Ureter (tissue), 1 donor: ENCODE data around the gene TUBD1. TPM values are rescaled to one million over a fixed set of nuclear protein-coding genes. Genes with fewer than 3 reads are reported as not detected.
"Not testable (repeated sequence)": the region's sequence is repeated elsewhere in the genome, so short reads cannot be mapped to it uniquely, and the experiment has no call there.

Source experiments
- DNase-seq: peaks from one replicate; pipeline ENCODE4 v3.0.0-alpha.2; 2020; ENCODE audit warnings: low spot score
- total RNA-seq: library from RNA; stranded (reverse); gene quantifications from one replicate; pipeline ENCODE4 v1.2.4, GENCODE V29; 2023
- donor health status: DM: yes; HTN: yes; CAD: no.

The TUBD1 gene
- total RNA-seq, 1 donor from 2014 or later: 9.4 TPM

DNA sequence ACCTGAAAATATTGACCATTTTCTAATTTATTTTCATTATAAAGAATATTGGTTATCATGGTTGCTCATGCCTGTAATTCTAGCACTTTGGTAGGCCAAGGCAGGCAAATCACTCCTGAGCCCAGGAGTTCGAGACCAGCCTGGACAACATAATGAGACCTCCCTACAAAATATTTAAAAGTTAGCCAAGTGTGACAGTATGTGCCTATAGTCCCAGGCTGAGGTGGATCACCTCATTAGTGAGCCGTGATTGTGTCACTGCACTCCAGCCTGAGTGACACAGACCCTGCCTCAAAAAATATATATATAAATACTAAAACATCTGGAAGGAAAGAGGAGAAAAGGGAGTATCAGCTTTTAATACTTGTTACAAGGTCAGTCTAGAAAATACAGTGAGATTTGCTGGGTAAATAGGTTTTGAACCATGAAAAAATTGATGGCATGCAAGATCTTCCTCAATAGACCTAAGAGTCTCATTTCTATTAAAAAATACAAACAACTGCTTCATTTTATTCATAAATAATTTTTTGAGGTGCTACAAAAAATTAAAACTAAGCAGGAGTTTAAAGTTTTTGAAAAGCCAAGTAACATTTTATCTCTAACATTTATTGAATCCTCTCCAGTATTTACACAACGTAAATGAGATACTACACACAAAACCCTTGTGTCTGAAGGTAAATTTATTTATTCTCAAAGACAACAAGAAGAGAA, 47.7 kb downstream of the TUBD1 start:
- DNase-seq: no peak

DNA sequence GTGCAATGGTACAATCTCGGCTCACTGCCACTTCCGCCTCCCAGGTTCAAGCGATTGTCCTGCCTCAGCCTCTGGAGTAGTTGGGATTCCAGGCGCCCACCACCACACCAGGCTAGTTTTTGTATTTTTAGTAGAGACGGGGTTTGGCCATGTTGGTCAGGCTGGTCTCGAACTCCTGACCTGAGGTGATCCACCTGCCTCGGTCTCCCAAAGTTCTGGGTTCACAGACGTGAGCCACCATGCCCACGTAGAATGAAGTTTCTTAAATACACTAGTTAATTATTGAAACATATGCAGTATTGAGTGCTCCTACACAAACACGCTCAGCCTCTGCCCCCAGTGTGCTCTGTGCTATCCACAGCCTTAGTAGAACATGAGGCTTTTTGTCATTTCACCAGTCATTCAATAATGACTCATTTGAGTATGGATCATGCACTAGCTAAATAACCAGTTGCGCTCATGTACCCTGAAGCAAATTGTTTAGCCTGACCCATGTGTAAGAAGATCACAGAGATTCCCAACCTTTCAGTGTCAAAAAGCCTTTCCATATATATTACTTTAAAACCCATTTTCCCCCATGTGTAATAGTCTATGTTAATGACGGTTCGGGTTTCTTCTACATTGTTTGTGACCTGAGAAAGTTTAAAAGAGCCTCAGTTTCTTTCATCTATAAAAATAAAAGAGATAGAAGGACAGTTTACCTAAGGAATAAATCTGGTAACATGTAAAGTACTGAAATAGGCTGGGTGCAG, 49.7 kb downstream of the TUBD1 start:
- peak; percentile 66 for DNase-seq

DNA sequence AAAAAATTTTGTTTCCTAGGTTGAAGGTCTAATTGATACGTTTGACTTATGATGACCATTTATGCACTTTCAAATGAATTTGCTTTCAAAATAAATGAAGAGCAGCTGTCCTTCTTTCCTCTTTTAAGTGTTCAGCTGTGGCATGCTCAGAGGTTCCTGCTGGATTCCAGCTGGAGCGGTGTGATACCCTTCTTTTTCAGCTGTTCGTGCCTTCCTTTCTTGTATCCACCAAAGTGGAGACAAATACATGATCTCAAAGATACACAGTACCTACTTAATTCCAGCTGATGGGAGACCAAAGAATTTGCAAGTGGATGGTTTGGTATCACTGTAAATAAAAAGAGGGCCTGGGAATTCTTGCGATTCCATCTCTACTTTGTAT, 50.9 kb downstream of the TUBD1 start:
- DNase-seq: not testable (repeated sequence)

DNA sequence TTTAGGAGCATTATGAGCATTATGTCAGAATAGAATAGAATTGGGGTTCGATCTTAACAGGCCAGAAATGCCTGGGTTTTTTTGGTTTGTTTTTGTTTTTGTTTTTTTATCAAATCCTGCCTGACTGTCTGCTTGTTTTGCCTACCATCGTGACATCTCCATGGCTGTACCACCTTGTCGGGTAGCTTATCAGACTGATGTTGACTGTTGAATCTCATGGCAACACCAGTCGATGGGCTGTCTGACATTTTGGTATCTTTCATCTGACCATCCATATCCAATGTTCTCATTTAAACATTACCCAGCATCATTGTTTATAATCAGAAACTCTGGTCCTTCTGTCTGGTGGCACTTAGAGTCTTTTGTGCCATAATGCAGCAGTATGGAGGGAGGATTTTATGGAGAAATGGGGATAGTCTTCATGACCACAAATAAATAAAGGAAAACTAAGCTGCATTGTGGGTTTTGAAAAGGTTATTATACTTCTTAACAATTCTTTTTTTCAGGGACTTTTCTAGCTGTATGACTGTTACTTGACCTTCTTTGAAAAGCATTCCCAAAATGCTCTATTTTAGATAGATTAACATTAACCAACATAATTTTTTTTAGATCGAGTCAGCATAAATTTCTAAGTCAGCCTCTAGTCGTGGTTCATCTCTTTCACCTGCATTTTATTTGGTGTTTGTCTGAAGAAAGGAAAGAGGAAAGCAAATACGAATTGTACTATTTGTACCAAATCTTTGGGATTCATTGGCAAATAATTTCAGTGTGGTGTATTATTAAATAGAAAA, 51.5 kb downstream of the TUBD1 start:
- not testable (repeated sequence) for DNase-seq

DNA sequence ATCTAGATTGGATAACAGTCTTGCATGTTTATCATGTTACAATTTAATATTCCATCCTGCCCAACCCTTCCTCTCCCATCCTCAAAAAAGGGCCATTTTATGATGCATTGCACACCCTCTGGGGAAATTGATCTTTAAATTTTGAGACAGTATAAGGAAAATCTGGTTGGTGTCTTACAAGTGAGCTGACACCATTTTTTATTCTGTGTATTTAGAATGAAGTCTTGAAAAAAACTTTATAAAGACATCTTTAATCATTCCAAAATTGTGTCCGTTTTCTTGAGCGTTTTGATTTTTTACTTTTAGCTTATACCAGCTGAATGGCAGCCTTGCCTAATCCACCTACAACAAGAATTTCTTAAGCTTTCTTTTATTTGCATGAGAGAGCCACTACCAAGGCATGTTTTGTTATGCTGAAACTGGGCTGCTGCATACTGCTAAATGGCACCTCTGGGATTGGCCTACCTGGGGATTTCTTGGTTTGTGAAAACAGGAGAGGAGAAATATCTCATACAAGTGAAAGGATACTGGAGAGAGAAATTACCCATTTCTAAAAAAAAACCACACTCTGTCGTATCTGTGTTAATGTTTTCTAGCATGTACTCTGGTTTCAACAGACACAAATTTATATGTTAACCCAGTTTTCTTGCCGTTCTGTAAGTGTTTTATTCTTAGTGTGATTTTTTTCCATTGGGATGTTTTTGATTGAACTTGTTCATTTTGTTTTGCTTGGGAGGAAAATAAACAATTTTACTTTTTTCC, 52.2 kb downstream of the TUBD1 start:
- no peak for DNase-seq

DNA sequence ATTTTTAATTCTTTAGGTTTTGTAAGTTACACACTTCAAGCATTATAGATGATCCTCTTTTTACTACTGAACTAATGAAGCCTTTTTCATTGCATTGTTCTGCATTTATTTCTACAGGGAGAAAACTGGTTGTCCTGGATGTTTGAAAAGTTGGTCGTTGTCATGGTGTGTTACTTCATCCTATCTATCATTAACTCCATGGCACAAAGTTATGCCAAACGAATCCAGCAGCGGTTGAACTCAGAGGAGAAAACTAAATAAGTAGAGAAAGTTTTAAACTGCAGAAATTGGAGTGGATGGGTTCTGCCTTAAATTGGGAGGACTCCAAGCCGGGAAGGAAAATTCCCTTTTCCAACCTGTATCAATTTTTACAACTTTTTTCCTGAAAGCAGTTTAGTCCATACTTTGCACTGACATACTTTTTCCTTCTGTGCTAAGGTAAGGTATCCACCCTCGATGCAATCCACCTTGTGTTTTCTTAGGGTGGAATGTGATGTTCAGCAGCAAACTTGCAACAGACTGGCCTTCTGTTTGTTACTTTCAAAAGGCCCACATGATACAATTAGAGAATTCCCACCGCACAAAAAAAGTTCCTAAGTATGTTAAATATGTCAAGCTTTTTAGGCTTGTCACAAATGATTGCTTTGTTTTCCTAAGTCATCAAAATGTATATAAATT, 53.0 kb downstream of the TUBD1 start:
- DNase-seq: no peak

DNA sequence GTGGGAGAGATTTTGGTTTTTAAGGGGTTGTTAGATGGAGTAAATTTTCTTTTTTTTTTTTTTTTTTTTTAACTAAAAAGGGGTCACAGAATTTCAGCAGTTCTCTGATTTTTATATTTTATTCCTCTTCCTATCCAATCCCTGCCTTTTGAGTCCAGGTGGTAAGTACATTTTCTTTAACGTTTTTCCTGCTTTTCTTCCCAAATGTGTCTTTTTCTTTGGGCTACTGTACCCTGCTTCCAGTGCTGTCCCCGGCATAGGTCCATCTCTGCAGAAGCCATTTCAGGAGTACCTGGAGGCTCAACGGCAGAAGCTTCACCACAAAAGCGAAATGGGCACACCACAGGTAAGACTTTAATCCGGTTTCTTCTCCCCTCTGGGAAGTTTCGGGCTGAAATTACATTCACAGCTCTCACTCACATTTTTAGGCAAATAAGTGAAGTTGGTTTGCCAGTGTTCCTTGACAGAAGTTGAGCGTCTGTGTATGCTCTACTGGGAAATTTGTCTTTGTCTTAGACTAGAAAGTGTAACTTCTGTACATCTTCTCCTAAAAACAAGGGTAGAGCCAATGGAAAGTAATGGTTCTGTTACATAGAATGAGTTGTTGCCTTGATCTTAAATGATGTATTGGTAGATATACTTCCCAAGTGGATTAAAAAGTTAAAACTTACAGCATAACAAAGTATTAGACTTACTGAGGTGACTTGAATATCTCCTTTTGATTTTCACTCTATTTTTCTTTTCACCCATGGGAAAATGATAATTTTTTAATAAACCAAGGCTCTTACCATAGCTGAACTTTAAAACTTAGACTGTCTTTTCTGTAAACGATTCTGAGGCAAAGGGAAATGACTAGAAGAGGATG, 54.5 kb downstream of the TUBD1 start:
- no peak for DNase-seq

DNA sequence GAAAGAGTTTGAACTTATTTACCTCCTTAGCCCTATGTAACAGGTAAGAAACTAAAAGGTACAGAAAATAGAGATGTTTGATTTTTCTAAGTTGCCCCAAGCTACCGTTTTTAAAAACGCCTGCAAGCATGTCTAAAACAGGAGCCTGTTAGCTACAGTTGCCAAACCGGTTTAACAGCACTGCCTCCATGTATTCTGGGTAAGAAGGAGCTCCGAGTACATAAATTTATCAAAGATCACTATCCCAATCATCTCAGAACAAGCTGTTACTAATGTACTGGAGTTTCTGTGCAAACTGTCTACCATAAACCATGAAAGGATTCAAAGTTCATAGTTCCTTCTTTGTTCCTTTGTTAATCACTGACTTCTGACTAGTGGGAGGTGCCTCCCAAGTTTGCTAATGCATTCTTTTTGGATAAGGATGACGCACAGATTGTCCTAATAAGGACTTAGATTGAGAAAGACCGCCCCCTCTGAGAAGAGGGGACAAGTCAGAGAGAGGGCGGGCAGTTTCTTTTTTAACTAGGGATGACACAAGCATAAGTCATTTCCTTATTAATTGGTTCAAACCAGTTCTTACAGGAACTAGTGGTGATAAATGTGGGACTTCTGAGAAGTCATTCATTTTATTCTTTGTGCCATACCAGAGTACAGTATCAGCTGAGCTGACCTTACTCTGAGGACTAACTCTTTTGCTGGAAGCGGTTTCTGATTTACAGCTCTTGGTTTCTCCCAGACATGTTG, 55.3 kb downstream of the TUBD1 start:
- peak; percentile 87 for DNase-seq

DNA sequence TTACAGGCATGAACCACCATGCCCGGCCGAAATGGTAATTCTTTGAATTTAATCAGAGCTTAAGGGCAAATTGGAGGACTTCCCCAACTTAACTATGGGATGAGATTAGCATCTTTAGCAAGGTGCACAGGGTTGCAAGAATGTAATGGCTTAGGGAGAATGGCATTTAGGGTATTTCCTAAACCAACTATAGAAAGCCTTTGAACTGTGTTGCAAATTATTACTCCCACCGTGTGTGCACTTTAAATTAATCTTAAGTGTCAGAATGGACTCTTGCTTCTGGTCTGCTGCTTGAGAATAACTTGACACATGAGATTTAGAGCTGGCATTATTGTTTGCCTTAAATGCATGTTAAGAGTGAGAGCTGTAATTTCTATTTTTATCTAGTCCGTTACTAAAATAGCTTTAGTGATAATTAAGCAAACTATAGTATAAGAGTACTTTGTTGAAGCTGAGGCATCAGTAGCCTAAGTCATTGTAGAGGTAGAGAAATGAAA, 59.8 kb downstream of the TUBD1 start:
- no peak for DNase-seq

DNA sequence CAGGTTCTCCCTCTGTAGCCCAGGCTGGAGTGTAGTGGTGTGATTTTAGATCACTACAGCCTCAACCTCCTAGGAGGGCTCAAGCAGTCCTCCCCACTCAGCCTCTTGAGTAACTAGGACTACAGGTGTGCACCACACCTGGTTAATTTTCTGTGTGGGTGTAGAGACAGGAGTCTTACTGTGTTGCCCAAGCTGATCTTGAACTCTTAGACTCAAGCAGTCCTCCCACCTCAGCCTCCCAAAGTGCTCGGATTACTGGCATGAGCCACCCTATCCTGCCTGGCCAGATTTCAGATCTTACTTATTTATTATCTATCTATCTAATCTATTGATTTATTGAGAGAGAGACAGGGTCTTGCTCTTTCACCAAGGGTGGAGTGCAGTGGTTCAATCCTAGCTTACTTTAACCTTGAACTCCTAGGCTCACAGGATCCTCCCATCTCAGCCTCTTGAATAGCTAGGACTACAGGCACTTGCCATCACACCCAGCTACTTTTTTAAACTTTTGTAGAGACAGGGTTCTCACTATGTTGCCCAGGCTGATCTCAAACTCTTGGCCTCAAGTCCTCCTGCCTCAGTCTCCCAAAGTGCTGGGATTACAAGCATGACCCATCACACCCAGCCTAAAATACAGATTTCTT, 61.8 kb downstream of the TUBD1 start:
- no peak for DNase-seq

DNA sequence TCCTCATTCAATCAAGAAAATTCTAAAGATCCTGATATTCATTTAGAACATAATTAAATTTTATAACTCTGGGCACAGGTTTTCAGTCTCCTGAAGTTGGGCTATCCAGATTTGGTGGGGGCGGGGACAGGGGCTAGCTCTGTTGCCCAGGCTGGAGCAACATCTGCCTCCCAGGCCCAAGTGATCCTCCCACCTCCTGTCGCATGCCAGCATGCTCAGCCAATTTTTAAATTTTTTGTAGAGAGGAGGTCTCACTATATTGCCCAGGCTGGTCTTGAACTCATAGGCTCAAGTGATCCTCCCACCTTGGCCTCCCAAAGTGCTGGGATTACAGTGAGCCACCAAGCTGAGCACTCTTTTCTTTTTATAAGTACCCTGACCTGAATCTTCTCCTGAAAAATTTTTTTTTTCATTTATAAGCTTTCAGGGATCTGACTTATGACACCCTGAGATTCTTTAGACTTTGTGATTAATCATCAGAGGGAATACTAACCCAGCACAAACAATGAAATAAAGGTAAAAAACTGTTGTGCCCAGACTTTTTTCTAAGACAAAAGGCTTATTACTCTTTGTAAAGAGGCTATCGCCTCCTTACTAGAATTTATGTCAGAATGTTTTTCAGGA, 62.6 kb downstream of the TUBD1 start:
- no peak for DNase-seq

DNA sequence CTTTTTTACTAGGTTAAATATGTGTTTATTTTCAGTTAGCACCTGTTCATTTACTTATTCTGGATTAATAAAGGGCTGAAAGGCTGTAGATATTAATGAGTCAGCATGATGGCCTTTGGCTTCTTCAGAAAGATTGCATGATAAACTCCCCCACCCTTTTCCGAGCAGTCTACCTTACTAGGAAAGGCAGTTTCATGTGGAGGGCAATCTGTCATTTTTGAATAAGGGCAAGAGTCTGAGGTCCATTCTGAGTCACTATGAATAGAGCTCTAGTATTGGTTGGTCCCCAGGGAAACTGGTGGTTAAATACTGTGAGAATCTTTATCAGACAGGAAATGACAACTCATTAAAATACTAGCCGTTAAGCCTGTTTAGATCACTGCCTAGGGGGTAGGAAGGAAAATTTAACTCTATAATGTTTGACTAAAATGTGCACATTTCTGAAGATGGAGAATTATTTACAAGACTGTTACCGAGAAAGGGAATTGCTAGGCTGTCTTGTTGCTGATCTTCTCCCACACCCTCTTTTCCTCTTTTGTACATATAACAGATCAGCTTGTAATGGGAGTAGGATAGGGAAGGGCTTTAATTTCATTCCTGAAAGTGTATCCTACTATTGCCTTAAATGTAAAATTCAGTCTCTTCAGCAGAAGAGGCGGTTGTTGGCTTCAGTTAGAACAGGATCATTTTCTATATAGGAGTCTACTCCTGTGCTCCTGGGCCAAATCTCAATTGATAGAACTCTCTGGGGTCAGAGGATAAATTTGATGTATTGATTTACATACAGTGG, 63.3 kb downstream of the TUBD1 start:
- DNase-seq: no peak

DNA sequence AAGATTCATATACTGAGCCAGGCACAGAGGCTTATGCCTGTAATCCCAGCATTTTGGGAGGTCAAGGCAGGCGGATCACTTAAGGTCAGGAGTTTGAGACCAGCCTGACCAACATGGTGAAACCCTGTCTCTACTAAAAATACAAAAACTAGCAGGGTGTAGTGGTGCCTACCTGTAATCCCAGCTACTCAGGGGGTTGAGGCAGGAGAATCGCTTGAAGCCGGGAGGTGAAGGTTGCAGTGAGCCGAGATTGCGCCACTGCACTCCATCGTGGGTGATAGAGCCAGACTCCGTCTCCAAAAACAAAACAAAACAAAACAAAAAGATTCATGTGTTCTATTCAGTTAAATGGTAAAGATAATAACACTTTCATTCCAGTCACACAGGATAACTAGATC, 63.9 kb downstream of the TUBD1 start:
- DNase-seq: not testable (repeated sequence)

DNA sequence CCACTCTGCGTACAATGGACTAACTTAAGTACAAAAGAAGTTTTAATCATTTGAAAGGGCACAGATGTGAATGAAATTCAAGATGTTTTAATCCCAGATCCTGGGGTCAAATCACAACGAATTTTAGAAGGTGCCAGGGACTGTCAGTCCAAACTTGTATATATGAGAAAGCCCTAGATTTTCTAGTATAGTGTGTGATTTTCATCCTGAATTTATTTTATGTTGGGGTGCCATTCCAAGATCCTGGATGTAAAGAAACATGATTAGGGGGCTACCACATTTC, 64.3 kb downstream of the TUBD1 start:
- no peak for DNase-seq

DNA sequence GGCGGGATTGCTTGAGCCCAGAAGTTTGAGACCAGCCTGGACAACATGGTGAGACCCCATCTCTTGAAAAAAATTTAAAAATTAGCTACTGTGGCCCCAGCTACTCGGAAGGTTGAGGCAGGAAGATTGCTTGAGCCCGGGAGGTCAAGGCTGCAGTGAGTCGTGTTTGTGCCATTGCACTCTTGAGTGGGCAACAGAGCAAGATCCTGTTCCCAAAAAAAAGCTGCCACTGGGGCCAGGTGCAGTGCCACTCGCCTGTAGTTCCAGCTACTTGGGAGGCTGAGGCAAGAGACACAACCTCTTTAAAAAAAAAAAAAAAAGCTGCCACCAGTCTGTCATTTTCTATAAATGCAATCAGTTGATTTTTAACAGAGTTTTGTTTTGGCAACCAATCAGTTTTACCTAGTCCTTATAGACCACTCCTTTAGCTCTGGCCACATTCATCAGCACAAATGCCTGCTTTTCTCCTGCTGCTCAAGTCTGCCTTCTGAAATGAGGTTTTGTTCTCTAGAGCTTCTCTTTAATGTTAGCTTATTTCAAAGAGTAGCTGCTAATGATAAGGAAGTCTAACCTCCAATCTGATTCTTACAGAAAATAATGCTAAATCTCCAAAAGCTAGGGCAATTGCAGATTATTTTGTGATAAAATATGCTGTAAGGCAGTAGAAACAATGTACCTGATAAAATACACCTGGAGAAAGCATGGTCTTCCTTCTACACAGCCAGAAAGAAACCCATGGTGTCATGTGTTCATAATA, 64.8 kb downstream of the TUBD1 start:
- DNase-seq: no peak

DNA sequence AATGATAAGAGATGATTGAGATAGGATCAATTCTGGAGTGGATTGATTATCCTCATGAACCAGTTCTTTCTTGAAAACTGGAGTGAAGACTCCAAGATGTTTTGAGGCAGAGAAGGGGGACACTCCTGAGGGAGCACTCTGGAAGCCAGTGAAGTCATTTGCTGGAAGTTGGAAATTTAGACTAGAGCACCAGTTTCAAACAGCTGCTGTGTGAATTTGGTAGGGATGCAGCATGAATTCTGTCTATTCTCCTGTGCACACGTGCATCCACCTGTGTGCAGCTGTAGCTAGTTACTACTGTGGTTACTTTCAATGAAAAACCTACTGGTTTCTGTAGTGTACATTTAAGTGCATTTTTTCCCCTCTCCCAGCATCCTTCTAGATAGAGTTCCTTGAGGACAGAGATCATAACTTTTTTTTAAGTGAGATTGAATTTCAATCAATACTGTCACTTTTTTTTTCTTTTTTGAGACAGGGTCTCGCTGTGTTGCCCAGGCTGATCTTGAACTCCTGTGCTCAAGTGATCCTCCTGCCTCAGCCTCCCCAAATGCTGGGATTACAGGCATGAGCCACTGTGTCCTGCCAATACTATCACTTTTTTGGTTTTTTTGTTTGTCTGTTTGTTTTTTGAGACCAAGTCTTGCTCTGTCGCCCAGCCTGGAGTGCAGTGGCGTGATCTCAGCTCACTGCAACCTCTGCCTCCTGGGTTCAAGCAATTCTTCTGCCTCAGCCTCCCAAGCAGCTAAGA, 65.9 kb downstream of the TUBD1 start:
- DNase-seq: no peak
